Loucy (cell line): ENCODE data around the gene TTF2.

ENCODE experiments used
- CTCF ChIP-seq: fragments of 200-600 bp; sonication (generic); conservative IDR thresholded peaks from 2 replicates; pipeline ENCODE4 v1.5.1; 2014; ENCODE audit warnings: mild to moderate bottlenecking, antibody characterized with exemption, low read length
- EZH2phosphoT487 ChIP-seq: fragments of 200-600 bp; IDR thresholded peaks from 2 replicates; pipeline ENCODE4 v1.6.1; 2018; ENCODE audit warnings: antibody characterized with exemption, mild to moderate bottlenecking, moderate library complexity, borderline replicate concordance

DNA sequence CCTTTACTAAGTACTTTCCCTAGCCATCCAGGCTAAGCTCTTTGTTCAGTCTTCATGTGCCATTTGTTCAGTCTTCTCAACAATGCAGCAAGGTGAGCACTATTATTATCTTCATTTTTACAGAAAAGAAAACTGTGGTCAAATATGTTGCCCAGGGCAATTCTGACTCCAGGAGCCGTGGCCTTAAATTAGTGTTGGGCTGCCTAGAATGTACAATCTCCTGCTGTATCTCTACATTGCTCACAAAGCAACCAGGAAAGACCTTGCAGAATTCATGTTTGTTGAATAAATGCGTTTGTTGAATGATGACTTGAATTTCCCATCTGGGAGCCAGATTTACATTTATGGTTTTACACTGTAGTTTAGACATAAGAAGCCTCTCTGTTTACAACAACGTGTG is 44.4 kb upstream of the TTF2 start:
- no peak for TF ChIP-seq CTCF
- TF ChIP-seq EZH2phosphoT487 = no peak
